Measurements from ENCODE around the gene BLTP3B. TPM values are rescaled to one million over a fixed set of nuclear protein-coding genes. Genes with fewer than 3 reads are reported as not detected.
A peak's percentile ranks its signal among the peaks of the same experiment; 100 is the strongest.
"Not testable (repeated sequence)": the region's sequence is repeated elsewhere in the genome, so short reads cannot be mapped to it uniquely, and the experiment has no call there.

The BLTP3B gene
- polyA plus RNA-seq (ENCODE audit: insufficient read depth in 1 of 5, insufficient read length in 5 of 5, low replicate concordance in 1 of 5), result 10 to 100 TPM; 16.5 to 27.8 (median 22.7) TPM
- long read RNA-seq, donor 1, result 0 reads
- long read RNA-seq, donor 2, full-length matches to known transcripts, result 1 of 1 reads
- long read RNA-seq, donor 2, partial matches to known transcripts, result 0 of 1 reads
- long read RNA-seq, donor 2, other reads (novel, unspliced or antisense), result 0 of 1 reads
- long read RNA-seq, donor 3, result 0 reads
- long read RNA-seq, donor 4, result 0 reads
- long read RNA-seq, donor 5, partial matches to known transcripts, result 0 of 1 reads
- long read RNA-seq, donor 5, other reads (novel, unspliced or antisense), result 0 of 1 reads
- long read RNA-seq, donor 6, full-length matches to known transcripts, result 3 of 3 reads
- long read RNA-seq, donor 6, partial matches to known transcripts, result 0 of 3 reads
- long read RNA-seq, donor 6, other reads (novel, unspliced or antisense), result 0 of 3 reads
- long read RNA-seq, donor 7, full-length matches to known transcripts, result 2 of 2 reads
- long read RNA-seq, donor 7, partial matches to known transcripts, result 0 of 2 reads
- long read RNA-seq, donor 7, other reads (novel, unspliced or antisense), result 0 of 2 reads
- long read RNA-seq, donor 8, result 0 reads

GRCh38 chr12:100142851-100143559 is at the start of gene BLTP3B:
TSS of gene BLTP3B (minus strand) at chr12:100142874. CDS start at chr12:100142635, 239 bp downstream.
- peak; percentile 85 to 86 for DNase-seq

DNA sequence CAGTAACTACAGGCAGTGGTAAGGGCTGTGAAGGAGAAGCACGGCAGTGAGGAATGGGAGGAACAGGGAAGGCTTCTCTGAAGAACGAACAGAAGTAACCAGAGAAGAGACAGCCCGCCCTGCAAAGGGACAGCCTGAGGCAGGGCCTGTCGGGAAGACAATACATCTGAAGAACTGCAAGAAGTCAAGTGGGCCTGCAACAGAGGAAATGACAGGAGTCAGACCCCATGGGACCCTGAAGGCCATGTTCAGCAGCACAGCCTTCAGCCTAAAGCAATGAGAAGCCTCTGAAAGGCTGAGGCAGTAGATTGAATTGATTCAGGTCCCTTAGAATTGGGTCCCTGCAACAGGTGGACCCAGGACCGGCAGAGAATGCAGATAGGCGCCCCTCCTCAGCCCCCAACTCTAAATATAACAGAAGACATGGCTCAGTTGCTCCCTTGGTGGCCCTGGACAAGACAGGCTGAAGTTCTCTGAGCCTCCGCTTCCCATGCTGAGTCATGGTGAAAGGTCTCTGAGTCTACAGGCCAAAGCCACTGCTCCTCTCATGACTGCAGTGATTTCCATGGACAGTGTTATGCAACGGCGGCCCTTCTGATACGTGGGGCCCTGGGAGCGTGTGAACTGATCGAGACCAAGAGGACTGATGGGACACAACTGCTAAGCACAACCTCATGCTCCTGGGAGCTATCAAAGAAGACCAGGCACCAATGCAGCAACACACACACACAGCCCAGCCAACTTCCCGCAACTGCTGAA is 47.1 kb upstream of the BLTP3B start:
- no peak for DNase-seq

GRCh38 chr12:100188888-100189635 is 46.4 kb upstream of the BLTP3B start:
- DNase-seq, result not testable (repeated sequence)

DNA sequence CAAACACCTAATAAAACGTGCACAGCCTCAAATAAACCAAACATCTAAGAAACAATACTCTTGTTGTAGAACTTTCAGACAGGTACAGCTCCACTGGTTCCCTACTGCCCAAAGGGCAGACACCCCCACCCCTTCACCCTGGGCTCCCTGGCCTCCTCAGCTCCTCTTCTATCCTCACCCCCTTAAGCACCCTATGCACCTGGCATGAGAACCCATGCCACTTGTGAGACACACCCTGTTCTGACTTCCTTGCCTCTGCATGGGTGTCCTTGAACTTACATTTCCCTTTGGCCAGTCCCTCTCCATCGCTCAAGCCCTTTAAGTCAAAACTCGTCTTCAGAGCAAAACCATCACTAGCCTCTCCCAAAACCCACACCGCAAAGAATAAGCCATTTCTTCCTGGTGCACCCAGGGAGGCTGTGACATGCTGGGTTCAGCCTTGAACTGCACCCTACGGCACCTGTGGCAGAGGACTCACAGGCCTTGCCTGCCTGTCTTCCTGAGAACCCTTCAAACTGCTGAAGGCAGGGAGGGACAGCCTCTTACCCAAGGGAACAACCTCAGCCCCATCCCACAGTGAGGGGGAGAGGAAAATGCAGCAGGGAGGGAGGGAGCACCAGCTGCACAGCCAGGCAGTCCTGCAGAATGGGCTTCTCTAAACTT is 45.3 kb upstream of the BLTP3B start:
- no peak for DNase-seq

DNA sequence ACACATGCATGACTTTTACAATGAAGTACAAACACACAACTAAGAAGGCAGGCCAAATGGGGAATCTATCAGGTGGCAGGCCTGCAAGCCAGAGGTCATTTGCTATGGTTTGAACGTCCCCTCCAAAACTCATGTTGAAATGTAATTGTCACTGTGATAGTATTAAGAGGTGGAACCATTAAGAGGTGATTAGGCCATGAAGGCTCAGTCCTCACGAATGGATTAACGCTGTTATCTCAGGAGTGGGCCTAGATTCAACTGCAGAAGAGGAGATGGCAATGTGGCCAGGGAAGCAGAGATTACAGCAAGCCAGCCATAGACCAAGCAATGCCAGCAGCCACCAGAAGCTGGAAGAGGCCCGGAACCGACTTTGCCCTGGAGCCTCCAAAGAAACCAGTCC is 44.4 kb upstream of the BLTP3B start:
- DNase-seq, result no peak

GRCh38 chr12:100186071-100186470 is 43.4 kb upstream of the BLTP3B start:
- no peak for DNase-seq

GRCh38 chr12:100185361-100185894 is 42.8 kb upstream of the BLTP3B start:
- no peak for DNase-seq

DNA sequence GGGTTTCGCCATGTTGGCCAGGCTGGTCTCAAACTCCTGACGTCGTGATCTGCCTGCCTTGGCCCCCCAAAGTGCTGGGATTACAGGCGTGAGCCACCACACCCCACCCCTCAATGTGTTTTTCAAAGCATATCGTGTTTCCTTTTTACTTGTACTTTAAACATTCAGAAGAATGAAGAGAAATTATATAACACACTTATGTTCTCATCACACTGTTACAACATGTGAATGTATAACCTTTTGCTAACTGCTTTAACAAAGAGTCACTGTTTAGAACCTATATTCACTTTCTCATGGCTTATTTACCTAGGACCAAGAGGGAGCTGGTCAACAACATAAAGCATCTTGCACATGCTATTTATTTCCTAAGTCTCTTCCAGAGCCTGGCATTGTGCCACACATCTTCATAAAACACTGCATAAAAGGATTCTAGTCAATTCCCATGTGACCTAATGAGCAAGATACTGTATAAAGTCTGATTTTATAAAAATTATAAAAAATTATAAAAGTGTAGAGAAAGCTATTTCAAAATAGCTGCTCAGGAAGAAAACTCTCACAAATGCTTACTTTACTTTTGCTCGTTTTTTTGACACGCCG is 42.0 kb upstream of the BLTP3B start:
- no peak for DNase-seq

GRCh38 chr12:100179252-100179651 is 36.6 kb upstream of the BLTP3B start:
- no peak for DNase-seq

DNA sequence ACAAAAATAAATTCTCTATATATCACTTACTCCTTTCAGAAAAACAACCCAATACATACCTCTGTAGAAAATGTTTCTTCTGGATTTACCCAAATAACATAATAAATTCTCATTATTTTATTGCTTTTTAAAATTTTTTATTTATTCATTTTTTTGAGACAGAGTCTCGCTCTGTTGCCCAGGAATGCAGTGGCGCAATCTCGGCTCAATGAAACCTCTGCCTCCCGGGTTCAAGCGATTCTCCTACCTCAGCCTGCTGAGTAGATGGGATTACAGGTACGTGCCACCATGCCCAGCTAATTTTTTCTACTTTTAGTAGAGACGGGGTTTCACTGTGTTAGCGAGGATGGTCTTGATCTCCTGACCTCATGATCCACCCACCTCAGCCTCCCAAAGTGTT is 33.8 kb upstream of the BLTP3B start:
- DNase-seq, result not testable (repeated sequence)

- no peak for DNase-seq
These were observed 31.8 kb upstream of the BLTP3B start for GRCh38 chr12:100174495-100174894.

GRCh38 chr12:100173111-100173510 is 30.4 kb upstream of the BLTP3B start:
- DNase-seq, result no peak

GRCh38 chr12:100171248-100171647 is 28.6 kb upstream of the BLTP3B start:
- DNase-seq, result no peak

DNA sequence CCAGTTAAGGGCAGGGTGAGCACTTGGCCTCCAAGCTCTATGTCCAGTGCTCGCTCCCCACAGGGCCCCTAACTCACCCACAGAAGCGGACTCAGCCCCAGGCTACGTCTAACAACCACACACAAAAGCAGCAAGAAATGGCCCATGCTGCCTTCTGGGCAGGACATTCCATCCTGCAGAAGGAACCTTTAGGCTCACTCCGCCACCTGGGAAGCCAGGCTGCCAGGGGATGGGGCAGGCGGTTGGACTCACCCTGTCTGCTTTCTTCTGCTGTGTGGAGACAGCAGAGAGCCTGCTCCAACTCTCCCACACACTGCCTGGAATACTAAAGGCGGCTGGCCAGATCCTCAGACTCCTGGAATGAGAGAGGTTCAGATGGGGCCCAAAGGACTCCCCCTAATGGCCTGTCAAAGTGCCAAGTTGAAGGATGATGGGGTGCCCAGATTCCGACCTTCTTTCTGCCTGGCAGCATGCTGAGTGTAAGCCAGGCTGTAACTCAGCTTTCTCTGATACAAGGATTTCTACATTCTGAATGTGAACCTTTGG is 27.7 kb upstream of the BLTP3B start:
- DNase-seq, result no peak

- no peak for DNase-seq
These were observed 26.7 kb upstream of the BLTP3B start for GRCh38 chr12:100169345-100169744.

GRCh38 chr12:100168562-100168961 is 25.9 kb upstream of the BLTP3B start:
- DNase-seq, result no peak

DNA sequence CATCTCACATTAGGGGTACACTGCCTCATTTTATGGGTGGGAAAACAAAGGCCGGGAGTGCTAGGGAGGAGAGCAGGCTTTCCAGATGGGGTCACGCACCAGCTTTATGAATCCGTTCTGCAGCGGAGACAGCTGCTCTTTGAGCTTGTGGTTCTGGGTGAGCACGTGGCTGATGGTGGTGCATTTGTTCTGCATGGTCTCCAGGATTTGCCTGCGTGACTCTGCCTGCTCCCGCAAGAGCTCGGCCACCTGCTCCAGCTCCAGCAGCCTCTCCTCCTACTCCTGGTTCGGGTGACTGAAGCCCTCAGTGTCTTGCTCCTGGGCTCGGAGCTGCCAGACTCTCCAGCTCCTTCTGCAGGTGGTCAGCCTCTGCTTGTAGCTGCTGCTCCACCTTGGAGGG is 23.6 kb upstream of the BLTP3B start:
- no peak for DNase-seq

DNA sequence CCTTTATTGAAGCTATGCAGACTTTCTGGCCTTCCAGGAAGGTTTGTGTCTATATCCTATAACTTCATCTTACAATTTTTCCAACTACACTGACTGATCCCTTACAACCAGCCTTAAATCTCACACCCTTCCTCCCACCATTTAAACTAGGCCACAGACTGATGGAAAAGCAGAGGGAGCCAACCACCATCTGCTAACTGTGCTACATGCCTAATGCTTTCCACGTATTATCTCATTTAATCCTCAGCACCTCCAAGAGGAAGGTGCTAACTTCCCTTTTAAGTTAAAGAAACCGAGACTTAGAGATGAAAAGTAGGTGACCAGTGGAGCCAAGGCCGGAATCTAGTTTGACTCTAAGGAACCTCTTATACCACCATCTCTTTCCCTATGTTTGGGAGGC is 22.7 kb upstream of the BLTP3B start:
- DNase-seq, result no peak

DNA sequence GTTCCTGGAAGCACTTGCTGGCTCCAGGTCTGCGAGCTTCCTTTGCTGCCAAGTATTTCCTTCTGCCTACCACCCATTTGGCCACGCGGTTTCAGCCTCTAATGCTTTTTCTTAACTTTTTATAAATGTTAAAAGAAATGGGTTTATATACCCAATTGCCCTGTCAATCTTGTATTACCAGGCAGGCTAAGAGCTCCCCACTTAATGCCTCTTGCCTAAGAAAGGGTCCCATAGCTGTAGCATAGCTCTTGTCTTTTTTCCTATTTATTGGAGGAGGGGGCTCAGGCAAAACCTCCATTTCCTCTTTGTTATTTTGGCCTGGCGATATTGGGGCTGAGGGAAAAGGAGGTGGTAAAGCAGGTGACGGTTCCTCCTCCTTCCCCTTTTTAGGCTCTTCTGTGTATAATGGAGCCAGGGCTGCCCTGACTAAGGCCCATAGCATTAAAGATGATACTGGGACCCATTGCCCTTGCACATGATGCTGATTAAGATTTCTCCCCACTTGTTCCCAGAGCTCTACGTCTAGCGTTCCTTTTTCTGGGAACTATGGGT is 21.6 kb upstream of the BLTP3B start:
- no peak for DNase-seq

Data from right lung (tissue), 10 donors.